ENCODE measurements around the gene PDZD7.
"Not testable (repeated sequence)": the region's sequence is repeated elsewhere in the genome, so short reads cannot be mapped to it uniquely, and the experiment has no call there.

Gene PDZD7

DNA sequence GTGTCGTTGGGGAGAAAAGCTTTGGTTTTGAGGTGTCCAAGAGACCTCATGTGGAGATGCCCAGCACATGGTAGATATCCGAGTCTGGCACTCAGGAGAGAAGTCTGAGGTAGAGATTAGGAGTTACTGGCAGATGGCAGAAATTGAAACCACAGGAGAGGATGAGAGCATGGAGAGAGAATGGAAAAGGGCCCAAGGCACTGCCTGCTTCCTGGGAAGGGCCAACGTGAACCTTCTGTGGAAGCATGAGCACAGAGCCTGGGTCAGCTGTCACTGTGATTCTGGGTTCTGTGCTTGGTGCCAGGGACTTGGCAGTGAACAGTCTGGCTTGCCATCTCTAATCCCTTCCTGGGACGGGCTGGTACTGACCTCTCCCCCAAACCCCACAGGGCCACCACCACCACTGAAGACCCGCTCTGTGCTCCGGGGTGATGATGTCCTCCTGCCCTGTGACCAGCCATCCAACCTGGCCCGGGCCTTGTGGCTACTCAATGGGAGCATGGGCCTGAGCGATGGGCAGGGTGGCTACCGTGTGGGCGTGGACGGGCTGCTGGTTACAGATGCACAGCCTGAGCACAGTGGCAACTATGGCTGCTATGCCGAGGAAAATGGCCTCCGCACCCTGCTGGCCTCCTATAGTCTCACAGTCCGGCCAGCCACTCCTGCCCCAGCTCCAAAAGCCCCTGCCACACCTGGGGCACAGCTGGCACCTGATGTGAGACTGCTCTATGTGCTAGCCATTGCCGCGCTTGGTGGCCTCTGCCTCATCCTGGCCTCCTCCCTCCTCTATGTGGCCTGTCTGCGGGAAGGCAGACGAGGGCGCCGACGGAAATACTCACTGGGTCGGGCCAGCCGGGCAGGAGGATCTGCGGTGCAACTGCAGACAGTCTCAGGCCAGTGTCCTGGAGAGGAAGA, 47.8 kb downstream of the PDZD7 start:
- DNase-seq (ENCODE audit: low read depth): no peak

DNA sequence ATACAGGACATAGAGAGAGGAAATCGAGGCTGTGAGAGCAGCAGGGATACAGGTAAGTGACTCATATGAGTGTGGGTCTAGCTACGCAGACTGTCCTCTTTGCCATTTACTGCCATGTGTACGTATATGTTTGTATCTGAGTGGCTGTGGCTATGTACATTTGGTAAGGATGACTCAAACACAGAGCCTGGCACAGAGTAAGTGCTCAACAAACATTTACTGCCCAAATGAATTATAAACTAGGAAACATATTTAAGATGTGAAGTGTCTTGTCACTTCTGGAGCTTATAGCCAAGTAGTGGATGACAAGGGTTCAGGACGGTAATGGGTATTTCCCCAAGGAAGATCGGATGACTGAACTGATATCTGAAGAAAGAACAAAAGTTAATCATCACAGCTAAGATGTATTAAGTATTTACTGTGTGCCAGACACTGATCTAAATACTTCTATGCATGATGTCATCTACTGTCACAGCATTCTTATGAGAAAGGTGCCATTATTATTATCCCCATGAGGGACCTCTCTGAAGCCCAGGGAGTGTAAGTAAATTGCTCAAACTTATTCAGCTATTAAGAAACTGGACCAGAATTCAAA, 49.7 kb downstream of the PDZD7 start:
- no peak for DNase-seq (ENCODE audit: low read depth)

DNA sequence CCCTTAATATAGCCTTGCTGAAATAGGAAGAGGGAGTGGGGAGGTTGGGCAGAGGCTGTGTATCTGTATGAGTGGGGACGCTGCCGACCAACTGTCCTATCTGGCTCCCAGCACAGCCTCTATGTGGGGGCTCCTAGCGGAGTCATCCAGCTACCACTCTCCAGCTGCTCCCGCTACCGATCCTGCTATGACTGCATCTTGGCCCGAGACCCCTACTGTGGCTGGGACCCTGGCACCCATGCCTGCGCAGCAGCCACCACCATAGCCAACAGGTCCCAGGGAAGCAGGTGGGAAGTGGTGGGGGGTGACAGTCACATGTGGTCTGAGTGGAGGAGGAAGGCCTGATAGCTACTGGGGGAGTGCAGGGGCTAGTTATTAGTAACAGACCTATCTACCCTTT, 50.2 kb downstream of the PDZD7 start:
- DNase-seq (ENCODE audit: low read depth): no peak

DNA sequence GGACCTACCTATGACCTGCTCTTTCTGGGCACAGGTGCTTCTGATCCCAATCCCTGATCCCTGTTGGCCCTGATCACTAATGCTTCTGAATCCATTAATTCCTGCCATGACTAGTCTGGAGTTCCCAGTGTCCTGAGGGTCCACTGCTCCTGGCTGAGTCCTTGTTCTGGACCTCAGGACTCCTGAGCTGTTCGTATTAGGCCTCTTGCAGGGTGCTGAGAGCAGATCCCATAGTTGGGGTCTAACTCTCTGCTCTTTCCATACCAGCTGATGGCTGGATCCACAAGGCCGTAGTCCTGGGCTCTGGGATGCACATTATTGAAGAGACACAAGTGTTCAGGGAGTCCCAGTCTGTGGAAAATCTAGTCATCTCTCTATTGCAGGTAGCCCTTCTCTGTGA, 50.6 kb downstream of the PDZD7 start:
- no peak for DNase-seq (ENCODE audit: low read depth)

DNA sequence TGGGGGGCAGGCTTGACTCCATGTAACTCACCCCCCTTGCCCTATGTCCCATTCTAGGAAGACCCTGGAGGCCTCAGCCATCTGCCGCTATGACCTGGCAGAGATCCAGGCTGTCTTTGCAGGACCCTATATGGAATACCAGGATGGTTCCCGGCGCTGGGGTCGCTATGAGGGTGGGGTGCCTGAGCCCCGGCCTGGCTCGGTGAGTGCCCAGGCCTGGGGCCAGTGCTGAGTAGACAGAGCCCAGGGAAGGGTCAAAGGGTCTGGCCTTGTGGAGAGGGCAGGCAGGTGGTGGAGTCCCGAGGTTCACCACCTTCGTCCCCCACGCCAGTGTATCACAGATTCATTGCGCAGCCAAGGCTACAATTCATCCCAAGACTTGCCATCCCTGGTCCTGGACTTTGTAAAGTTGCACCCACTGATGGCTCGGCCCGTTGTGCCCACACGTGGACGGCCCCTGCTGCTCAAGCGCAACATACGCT, 51.1 kb downstream of the PDZD7 start:
- no peak for DNase-seq (ENCODE audit: low read depth)

DNA sequence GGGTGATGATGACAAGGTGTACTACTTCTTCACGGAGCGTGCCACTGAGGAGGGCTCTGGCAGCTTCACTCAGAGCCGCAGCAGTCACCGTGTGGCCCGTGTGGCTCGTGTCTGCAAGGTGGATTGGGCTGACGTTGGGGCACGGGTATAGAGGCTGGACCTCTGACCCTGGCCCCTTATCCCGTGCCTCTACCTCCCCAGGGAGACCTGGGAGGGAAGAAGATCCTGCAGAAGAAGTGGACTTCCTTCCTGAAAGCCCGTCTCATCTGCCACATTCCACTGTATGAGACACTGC, 52.1 kb downstream of the PDZD7 start:
- no peak for DNase-seq (ENCODE audit: low read depth)

DNA sequence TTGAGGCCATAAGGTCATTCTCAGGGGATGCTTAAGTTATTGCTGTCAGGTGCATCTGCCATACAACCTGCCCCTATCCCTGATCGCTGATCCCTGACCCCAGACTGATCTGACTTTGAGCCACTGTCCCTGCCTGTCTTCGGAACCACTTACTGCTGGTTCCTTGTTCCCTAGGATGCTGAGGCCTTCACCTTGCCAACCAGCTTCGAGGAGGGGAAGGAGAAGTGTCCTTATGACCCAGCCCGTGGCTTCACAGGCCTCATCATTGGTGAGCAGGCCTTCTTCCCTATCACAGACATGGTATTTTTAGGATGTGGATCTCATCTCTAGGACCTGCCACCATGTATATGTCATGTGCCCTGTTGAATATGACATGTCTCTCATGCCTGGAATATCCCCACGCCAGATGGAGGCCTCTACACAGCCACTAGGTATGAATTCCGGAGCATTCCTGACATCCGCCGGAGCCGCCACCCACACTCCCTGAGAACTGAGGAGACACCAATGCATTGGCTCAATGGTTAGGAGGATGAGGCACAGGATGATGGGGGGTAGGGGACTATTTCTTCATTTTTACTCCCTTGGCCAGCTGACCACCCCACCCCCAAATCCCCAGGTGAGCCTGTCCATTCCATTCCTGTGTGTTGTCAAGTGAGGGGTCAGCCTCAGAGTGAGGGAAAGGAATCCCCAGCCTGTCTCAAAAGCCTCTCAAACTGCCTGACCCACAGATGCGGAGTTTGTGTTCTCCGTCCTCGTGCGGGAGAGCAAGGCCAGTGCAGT, 52.6 kb downstream of the PDZD7 start:
- no peak for DNase-seq (ENCODE audit: low read depth)

DNA sequence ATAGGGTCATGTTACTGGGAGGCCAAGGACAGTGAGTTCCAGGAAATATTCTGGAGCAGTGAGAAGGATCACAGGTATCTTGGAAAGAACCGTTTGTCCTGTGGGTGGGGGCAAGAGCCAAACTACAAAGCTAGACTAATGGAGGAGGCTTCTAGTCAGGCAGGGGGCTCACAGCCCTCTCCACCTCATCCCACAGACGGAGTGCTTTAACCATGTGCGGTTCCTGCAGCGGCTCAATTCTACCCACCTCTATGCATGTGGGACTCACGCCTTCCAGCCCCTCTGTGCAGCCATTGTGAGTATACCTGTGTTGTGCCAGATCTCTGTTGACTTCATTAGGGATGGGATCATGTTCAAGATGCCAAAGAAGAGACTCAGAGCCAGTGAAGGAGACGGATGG, 53.5 kb downstream of the PDZD7 start:
- no peak for DNase-seq (ENCODE audit: low read depth)

DNA sequence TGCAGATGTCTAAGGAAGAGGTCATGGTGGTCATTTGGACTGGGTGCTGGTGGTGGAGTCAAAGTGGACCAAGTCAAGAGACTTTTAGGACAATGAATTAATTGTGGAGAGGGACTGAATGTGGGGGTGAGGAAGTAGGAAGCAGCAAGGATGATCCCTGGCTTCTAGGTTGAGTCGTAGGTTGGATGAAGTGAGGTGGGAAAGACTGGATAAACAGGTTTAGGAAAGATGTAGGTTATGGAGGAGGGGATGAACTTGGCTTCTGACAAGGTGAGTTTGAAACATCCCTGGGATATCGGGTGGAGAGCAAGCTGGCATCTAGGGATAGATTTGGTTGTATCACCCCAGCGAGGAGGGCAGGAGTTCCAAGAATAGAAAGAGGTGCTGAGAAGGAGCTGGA, 54.0 kb downstream of the PDZD7 start:
- no peak for DNase-seq (ENCODE audit: low read depth)

DNA sequence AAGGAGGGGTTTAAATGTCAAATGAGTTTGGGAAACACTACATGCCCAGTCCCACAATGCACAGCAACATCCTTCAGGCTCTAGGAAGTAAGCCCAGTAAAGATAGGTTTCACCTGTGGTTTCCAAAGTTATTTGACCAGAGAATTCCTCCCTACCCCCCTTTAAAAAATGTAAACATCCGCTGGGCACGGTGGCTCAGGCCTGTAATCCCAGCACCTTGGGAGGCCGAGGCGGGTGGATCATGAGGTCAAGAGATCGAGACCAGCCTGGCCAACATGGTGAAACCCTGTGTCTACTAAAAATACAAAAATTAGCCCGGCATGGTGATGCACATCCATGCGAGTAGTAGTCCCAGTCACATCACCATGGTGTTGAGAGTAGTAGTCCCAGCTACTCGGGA, 55.5 kb downstream of the PDZD7 start:
- DNase-seq (ENCODE audit: low read depth): not testable (repeated sequence)

DNA sequence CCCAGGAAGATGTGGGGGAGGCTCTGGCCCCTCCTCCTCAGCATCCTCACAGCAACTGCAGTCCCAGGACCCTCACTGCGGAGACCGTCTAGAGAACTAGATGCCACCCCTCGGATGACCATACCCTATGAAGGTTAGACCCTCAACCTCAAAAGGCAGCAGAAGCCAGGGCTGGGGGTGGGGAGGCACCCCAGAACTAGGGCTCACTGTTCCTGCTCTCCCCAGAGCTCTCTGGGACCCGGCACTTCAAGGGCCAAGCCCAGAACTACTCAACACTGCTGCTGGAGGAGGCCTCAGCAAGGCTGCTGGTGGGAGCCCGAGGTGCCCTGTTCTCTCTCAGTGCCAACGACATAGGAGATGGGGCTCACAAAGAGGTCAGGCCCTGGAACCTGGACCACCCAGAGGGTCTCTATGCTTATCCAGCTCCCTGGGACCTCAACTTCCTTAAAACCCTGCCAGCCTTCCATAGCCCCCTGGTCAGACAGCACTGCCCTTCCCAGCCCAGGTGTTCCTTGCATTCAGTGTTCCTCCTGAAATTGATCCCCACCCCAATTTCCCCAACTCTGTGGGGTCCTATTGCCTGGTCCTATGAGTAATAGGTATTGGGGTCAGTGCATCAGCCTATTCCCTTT, 57.9 kb downstream of the PDZD7 start:
- no peak for DNase-seq (ENCODE audit: low read depth)

DNA sequence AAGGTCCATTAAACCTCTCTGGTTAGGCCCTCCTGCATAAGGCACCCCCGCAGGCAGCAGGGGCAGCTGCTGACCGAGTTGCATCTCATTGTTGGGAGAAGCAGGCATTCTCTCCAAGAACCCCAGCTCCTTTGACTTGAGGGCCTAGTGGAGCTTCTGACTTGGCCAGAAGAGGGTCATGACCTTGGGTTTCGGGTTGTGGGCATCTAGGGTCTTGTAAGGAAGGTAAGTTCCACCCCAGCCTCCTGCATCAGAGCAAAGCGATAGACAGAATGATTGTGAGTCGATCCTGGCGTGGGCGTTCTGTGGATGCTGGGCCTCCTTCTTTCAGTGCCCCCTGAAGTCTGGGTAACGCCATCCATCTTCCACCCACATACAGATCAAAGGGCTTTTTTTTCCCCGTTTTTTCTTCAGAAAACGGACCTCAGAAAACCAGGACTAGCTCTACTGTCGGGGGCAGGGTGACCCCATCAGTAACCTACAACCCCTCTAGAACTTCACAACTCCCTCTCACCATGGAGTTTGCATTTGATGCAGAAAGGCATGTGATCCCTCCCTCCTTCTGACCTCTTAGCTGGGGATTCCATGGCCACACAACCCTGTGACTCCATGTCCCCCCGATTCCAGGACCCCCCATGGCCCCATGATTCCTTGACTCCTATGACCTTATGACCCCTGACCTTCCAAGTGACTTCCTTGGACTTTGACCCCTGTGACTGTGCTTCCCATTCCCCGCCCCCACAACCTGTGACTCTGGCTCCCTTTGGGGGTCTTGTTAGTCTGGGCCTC, 58.6 kb downstream of the PDZD7 start:
- DNase-seq (ENCODE audit: low read depth): no peak

DNA sequence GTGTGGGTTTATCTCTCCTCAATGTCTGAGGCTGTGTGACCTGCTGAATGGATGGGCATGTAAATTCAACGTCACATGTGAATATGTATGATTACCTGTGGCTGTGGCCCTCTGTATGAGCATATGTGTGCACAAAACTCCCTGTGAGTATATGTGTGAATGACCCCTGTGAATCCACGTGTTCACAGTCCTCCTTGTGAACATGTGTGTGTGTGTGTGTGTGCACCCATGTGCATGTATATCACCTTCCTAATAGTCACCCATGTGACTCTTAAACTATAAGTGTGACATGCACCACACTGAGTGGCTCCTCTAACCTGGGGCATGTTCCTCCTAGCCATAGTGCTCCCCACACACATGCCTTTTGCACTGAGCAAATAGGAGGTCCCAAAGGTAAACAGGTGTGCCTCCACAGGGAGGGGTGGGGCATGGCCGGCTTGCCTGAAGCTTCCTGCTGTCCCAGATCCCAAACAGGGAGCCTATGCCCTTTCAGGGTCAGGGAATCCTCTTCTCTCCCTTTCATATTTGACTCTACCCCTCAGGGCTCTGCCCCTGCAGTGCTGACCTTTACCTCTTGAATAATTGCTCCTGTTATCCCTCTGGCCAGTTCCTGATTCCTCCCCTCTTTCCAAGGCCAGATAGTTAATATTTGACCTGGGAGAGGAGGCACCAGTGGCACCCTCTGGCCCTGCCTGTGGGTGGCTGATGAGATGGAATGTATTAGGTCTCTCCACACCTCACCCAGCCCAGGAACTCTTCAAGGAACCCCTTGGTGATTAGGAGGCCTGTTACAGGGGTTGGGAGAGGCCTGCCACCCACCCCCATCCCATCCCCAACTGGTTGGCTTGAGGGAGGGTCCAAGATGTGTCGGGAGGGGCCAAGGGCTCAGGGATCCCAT, 59.8 kb downstream of the PDZD7 start:
- no peak for DNase-seq (ENCODE audit: low read depth)

DNA sequence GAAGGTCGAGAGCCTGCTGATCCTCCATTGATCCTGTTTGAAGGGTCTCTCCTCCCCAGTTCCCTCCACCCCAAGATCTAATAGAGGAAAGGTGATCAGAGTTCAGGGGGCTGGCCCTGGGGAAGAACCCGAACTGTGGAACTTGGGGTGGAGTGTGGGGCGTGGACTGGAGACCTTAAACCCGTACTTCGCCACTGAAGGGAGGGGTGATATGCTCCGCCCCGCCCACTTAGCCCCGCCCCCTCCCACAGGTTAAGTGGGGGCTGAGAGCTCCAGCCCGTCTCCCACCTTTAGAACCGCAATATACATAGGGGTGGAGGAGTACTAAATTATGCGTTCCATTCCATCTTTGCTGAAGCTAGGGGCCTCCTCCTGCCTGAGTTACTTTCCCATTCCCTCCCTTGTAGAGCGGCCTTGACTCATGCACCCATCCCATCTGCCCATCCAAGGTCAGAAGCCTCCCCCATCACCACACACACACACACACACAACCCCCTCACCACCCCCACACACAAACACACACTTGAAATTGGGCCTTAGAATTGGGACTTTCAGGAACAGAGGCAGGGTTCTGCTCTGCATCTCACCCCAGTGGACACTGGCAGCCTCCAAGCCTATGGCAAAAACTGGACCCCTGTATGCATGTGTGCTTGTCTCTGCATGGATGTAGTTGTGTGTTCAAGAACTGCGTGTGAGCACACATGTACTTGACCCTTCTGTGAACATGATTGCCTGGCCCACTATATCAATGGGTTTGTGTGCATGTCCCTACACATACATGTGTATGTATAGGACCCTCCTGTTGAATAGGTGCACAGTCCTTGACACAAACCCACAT, 60.6 kb downstream of the PDZD7 start:
- no peak for DNase-seq (ENCODE audit: low read depth)

DNA sequence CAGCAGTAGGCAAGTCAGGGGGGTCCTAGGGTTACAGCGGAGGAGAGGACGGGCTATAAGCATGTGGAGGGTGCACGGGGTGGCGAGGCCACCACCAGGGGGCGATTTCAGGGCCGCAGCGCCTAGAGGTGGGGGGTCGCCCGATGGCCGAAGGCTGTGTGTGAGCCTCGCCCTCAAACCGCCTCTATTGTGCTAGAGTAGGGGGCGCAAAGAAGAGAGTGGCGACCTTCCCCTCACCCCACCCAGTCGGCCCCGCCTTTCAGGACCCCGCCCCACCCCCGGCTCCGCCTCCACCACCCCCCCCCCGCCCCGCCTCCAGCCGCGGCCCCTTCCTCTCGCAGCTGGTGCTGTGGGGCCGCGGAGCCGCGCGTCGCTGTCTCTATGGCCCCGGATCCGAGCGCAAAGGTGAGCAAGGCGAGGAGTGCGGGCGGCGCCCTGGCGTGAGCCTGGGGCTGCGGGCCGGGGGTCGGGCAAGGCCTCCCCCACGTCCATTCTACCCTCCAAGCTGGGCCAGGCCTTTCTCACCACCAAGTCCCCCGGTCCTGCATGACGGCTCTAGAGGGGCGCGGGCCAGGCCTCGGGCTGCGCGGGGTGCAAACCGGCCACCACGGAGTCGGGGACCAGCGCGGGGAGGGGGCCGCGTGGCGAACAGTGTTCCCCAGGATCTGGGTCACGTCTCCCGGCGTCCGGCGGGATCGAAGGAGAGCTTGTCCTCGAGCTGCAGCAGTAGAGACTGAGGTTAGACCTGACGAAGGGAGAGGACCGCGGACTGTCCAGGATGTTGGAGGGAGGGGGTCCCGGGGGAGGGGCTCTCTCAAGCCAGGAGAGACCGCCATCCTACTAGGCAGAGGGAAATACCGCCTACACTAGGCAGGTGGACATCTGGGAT, 61.5 kb downstream of the PDZD7 start, which contains the start of gene SEMA4G:
Gene SEMA4G, plus strand, starts transcription at position 318 of the 889 bp plus-strand sequence. CDS start 3,409 bp downstream, outside the sequence.
- DNase-seq (ENCODE audit: low read depth): peak; percentile 14

DNA sequence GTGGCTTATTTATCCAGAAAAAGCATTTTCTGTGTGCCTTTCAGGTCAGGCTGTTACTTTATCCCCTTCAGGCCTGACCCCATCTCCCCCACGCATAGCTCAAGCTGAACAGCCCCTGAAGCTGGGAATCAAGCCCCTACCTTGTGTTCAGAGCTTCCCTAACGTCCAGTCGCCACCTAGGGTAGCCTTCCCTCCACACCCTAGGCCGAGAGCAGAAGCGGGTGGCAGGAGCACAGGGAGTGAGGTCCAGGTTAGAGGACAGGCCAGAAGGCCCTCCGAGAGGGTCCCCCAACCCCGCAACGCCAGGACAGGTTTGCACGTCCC, 62.1 kb downstream of the PDZD7 start:
- DNase-seq (ENCODE audit: low read depth): no peak

DNA sequence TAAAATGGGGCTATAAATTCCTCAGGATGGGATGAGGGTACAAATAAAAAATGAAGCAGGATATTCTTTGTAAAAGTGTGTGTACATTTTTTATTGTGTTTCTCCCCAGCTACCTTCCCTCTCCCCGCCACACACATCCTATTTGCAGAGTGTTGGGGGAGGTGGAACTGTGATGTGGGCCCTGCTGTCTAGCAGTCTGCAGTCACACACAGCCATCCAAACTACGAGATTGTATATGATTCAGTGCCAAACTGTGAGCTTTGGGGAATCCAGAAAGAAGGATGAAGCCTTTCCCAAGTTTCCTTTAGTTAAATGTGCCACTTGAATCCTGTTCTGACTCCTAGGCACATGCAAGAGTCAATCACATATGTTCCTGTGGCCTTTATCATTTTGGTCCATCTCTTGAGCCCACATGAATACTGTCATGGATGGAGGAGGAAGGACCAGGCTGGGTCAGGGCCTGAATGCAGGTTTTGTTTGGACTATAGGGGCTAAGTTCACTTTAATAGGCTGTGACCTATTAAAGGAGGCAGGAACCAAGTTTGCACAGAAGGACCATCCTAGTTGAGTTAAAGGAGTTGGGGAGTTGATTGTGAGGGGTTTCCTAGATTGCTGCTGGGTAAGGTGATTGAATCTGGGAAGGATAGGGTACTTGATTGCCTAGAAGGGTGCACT, 62.7 kb downstream of the PDZD7 start:
- no peak for DNase-seq (ENCODE audit: low read depth)

DNA sequence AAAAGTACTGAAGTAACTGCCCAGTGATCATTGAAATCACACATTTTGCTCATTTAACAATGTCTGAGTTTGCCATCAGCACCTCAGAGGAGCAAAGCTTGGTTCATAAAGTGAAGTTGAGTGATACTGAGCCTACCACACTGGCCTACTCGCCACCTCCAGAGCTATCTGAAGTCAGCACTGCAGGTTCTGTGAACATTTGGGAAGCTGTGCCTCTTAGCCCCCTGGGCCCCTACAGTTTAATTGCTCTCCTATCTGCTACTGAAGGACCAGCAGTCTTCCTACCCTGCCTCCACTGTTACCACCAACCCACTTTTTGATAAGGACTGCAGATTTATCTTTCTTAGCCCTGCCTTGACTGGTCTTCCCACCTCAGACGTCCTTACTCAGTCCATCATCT, 63.6 kb downstream of the PDZD7 start:
- DNase-seq (ENCODE audit: low read depth): no peak
